NCI-H187 treated with DMSO at 0.1 percent for 48 hours (cell line): ENCODE results near the gene MOGAT3.

ENCODE experiments used
- DNase-seq: peaks from one replicate; lab custom pipeline; 2025; lab: John Stamatoyannopoulos, UW

Gene MOGAT3

GRCh38 chr7:101200862-101201599, at the start of gene MOGAT3:
MOGAT3 (minus strand) TSS chr7:101201036; CDS start chr7:101200854, 182 bp downstream.
- DNase-seq = no peak

GRCh38 chr7:101250324-101250723, 49.5 kb upstream of the MOGAT3 start:
- DNase-seq = no peak

DNA sequence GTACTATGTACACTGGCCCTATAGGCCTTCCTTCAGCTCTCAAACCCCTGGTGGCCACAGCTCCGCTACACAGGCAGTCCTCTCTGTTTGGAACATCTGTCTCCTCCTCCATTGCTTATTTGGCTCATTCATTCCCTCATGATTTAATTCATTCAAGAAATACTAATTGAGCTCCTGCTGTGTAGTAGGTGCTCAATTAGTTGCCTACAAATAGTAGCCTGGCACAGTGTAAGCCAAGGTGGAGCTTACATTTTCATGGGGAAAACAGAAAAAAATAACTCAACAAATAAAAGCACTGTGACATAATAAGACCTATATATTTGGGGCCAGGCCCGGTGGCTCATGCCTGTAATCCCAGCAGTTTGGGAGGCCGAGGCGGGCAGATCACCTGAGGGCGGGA, 47.4 kb upstream of the MOGAT3 start:
- no peak for DNase-seq

GRCh38 chr7:101245147-101245668, 44.4 kb upstream of the MOGAT3 start:
- DNase-seq = no peak

- peak; percentile 81 for DNase-seq
Measured at GRCh38 chr7:101244375-101245146, 43.7 kb upstream of the MOGAT3 start, which contains the start of gene FIS1. FIS1 (minus strand) TSS chr7:101245081; CDS start chr7:101245004, 77 bp downstream.

DNA sequence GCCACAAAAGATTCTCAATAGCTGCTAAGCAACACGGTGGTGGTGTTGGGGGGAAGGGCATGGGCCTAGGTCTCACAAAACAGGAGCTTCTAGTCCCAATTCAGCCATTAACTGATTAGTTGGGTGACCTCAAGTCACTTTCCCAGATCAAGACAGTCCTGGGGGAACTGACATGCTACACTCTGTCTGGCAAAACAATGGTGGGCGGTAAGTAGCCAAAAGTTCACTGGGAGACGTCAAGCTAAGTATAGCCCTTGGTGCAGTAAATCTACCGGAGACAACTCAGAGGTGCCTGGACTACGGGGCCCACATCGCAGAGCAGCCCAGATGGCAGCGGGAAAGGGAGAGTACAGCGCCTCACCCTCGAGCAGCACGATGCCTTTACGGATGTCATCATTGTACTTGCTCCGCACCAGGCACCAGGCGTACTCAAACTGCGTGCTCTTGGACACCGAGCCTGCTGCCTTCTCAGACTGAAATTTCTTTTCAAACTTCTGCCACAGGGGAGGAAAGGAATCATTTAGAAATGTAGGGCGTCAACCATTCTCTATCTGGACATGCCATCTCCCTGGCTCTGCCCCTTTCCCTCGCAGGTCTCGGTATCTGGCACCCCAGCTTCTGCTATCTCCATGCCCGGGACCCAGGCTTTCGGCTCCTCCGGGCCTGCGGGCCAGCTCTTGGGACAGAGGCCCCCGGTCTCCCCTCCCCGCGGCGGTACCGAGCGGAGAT, 43.0 kb upstream of the MOGAT3 start:
- no peak for DNase-seq

DNA sequence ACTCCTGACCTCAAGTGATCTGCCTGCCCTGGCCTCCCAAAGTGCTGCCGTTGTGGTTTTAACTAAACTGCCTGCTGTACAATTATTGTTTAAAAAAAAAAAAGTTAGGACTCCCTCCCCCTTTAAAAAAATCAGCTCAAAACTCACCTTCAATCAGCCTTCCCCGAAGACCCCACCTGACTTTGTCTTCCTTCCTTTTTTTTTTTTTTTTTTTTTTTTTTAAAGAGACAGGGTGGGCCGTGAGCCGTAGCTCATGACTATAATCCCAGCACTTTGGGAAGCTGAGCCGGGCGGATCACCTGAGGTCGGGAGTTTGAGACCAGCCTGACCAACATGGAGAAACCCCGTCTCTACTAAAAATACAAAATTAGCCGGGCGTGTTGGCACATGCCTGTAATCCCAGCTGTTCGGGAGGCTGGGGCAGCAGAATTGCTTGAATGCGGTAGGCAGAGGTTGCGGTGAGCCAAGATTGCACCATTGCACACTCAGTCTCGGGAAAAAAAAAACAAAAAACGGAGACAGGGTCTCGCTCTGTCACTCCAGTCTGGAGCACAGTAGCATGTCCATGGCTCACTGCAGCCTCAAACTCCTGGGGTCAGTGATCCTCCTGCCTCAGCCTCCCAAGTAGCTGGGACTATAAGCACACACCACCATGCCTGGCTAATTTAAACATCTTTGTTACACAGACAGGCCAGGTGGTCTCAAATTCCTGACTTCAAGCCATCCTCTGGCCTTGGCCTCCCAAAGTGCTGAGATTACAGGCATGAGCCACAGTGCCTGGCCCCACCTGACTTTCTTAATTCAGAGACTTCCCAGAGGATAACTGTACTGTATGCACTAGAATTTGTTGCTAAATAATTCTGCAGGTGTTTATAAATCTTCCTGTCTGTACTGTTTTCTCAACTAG, 40.9 kb upstream of the MOGAT3 start:
- DNase-seq = no peak

GRCh38 chr7:101241015-101241363, 40.2 kb upstream of the MOGAT3 start:
- DNase-seq = no peak

DNA sequence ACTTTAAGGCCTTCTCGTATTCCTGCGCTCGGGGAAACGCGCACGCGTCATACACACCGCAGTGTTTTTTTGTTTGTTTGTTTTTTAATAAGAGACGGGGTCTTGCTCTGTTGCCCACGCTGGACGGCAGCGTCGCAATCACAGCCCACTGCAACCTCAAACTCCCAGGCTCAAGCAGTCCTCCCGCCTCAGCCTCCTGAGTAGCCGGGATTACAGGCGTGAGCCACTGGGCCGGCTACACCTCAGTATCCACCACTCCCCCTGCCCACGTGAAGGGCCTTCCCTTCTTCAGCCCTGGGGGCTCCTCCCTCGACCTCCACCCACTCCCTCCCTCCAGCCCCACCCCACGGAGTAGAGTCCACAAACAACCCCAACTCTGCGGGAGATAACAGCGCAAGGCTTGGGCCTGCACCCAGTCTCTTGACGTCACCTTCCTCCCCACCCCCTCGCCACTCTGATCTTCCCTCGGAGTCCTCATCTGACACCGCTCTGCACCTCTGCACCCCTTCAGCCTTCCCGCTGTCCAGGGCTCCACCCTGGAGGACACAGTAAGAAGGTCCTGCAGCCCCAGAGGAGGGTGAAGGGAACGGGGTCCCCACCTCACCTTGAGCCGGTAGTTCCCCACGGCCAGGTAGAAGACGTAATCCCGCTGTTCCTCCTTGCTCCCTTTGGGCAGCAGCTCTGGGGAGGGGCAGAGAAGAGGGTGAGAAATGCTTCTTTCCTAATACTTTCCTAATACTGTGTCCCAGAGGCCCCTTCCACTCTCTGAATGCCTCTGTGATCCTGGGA, 39.6 kb upstream of the MOGAT3 start:
- no peak for DNase-seq

GRCh38 chr7:101239951-101240220, 39.0 kb upstream of the MOGAT3 start:
- DNase-seq = no peak

DNA sequence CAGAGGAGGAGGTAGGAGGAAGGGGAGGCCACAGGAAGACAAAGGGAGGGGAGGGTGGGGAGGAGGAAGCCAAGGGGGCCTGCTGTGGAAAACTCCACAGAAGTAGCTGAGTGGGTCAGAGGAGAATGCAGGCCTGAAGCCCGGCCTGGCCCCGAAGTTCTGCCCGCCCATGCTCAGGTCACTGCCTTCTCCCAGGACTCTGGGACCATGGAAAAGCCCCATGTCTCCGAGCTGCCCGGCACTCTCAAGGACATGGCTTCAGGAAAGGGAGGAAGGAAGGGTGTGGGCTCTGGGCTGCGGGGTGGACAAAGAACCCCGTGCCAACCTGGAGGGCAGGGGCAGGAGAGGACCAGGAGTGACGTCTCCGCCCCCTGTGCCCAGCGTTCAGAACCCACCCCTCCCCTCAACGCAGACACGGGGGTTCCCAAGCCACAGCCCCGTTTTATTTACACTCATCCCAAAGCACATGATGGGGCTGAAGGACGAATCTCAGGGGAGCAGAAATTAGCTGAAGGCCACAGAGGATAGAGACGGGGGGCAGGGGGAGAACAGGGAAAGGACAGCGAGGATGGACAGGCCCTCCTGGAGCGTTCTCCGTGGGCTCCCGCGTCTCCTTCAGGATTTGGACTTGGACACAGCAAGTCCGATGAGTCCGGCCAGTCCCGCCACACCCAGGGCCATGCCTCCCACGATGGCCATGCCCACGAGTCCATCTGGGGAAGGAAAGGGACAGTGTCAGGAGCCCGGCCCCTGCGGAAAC, 38.5 kb upstream of the MOGAT3 start:
- no peak for DNase-seq

GRCh38 chr7:101238226-101239182, 37.7 kb upstream of the MOGAT3 start:
- DNase-seq = no peak

- DNase-seq = no peak
Measured at GRCh38 chr7:101237206-101238067, 36.6 kb upstream of the MOGAT3 start, which contains the start of gene CLDN15. CLDN15 (minus strand) TSS chr7:101237802; CDS start chr7:101237581, 221 bp downstream.

DNA sequence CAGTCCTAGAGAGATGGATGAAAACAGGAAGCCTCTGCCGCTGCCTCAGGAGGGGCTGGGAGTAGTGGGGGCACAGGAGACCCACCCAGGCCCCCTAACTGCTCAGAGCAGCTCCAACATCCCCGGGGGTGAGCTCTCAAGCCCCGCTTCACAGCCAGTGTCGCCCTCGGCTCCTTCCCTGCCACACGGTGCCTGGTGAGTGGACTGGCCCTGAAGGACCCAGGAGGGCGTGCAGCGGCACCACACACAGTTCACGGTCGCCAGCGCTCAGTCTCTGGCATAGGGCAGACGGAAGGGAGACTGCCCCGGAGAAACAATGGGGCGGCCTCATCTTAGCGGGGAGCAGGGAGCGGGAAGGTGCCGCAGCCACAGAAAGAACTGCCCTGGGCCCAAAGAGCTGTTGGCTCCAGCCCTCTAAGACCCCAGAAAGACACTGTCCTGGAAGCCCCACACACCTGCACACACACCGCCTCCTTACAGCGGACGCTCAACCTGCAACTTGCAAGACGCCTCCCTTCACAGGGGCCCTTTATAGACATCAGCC, 35.5 kb upstream of the MOGAT3 start:
- no peak for DNase-seq

DNA sequence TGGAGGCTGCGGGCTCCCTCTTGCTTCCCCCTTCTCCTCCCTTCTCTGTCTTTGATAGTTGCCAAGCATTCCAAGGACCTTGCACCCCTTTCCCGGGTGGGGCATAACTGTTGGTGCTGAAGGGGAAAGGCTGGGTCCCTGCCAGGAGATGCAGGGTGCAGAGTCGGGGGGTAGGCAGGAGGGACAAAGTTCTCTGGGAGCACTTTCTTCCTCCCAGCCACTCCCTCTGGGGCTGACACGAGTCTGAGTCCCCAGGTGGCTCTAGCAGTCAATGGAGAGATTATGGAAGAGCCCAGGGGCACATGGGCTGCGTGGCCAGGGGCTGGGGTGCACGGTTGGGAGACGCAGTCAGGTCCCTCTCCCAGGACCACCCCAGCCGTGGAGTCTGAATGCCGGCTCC, 34.7 kb upstream of the MOGAT3 start:
- DNase-seq = no peak

- no peak for DNase-seq
Measured at GRCh38 chr7:101235050-101235449, 34.2 kb upstream of the MOGAT3 start.

DNA sequence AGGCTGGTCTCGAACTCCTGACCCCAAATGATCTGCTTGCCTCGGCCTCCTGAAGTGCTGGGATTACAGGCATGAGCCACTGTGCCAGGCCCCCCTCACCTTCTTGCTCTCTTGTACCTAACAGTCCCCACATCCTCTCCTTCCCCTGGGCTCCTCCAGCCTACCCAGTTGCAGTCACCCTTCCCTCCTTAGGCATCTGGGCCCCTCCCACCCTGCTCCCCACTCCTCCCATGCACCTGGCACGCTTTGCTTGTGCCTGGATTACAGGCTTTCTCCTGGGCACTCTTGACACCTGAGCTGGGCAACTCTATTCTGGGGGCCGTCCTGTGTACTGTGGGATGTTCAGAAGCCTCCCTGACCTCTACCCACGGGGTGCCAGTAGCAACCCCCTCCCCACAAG, 33.8 kb upstream of the MOGAT3 start:
- no peak for DNase-seq
